Hematopoietic multipotent progenitor cell treated with erythropoietin and hydrocortisone succinate and interleukin-3 and kit ligand, for 17 days (in vitro differentiated cells): Measurements from ENCODE around the gene PDPR.
"Not testable (repeated sequence)": the region's sequence is repeated elsewhere in the genome, so short reads cannot be mapped to it uniquely, and the experiment has no call there.

ENCODE experiments used
- DNase-seq: peaks from one replicate; pipeline ENCODE4 v3.0.0-alpha.2; 2015; ENCODE audit warnings: low spot score

Gene PDPR

DNA sequence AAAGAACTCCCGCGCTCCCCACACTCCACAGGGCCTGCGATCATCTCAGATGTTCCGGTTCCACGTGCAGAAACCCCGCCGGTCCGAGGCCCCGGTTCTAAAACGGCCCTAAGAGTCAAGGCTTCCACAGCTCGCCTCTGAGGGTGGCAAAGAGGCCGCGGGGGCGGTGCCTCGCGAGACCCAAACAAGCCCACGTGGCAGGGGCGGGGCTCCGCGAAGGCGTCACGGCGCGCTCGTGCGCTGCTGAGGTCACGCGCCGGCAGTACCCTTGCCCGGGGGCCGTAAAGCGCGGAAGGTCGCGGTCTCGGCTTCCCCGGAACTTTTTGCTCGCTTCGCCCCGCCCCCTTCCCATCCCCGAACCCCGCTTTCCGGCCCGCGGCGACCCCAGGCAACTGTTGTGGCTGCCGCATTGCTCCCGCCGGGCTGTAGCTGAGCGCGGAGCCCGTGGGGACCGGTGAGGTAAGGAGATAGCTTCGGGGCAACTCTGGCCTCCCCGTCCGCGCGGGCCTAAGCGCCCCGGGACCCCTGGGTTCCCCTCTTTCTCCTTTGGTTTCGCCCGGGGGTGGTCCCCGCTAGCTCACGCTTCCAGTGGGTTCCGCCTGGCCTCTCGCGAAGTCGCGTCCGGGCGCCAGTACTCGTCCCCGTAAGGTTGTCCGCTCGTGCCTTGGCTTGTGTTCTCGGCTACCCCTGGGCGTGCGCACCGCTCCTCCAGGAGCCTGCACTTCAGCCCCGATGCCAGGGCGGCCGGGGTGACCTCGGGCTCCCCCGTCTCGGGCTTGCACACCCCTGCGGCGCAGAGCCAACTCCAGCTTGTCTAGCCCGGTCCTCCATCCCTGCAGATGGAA lies at the start of gene PDPR:
Gene PDPR, plus strand, starts transcription at position 351 of the 845 bp plus-strand sequence. CDS start 6,161 bp downstream, outside the sequence.
- peak; percentile 80 for DNase-seq

DNA sequence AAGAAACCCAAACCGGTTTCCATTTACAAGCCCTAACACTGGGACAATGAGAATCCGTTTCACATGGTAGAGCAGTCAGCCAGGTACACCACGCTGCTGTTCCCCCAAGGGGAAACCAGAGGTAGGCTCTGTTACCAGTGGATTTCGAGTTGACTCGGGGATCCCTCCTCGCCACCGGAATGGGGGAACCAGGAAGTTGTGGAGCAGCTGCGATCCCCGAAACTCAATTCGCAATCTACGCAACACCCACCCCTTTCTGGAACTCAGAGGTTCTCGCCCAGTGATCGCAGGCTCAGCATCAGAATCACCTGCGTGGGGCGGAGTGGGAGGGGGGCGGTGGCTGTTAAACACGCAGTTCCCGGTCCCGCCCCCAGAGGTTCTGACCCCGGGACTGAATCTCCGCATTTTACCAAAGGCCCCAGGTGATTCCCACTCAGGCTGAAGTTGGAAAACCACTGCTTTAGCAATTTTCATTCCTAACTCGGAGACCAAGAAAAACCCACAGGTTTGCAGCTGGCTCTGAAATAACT lies 49.2 kb upstream of the PDPR start:
- peak; percentile 9 for DNase-seq

DNA sequence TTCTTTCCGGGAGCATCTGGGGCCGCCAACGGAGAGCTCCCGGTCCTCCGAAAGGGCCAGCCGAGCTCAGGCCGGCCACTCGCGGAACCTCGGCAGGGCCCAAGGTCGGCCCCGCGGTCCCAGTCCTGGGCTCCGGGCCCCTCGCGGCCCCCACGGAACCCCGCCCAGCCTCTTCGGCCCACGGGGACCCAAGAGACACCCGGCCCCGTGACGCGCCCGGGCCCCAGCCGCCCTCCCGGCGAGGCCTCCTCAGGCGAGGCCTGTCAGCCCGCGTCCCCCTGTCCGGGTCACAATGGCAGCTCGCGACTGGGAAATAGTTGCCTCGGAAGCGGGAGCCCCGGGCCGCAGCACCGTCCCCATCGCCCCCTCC lies 48.8 kb upstream of the PDPR start:
- DNase-seq: not testable (repeated sequence)

DNA sequence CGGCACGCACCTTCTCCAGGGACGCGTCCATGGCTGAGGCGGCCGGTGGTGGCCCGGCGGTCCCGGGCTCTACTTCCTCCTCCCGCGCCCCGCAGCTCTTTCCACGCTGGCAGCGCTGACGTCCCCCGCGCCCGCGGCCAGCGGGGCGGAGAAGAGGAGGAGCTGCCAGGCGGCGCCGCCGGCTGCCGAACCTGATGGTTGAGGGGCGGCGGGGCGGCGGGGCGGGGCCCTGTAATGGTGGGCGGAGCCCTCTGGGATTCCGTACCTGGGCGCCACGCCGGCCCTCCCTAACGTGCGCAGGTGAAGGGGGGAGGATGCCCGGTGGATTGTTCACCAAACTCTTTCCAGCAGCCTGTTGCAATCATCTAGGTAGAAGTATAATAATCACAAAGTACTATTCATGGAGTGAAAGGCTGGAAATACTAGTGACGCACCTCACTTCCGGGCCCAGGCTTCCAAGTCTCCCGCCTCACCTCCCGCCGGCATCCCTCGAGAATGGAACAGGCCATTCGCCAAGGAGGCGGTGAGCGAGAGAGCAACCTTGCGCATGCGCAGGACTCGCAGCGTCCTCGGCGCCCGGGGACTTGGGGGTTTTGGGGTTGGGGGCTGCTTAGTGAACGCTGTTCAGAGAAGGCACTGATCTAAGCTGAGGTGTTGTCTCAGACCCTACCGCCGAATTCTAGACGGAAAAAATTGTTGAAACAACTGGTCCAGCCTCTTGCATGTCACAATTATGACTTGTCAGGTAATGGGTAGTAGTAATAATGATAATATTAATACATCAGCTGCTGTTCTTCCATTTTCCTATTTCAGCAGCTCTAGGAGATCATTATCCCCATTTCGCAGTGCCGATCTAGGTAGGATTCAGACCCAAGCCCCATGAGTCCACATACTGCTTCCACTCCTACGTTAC lies 48.1 kb upstream of the PDPR start:
- DNase-seq: peak; percentile 85

DNA sequence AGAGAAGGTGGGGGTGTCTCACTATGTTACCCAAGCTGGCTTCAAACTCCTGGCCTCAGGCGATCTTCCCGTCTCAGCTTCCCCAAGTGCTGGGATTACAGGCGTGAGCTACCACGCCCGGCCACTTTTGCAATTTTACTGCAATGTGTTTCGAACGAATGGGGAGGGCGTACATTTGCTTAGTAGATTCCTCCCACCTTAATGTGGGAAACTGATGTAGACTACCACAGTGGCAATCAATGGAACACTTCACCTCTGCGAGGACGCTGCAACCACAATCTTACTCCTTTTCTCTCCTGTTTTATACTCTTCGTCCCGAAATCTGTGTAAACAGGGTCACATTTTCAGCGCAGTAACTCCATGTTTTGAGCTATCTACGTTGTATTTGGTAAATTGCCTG lies 47.4 kb upstream of the PDPR start:
- DNase-seq: not testable (repeated sequence)

DNA sequence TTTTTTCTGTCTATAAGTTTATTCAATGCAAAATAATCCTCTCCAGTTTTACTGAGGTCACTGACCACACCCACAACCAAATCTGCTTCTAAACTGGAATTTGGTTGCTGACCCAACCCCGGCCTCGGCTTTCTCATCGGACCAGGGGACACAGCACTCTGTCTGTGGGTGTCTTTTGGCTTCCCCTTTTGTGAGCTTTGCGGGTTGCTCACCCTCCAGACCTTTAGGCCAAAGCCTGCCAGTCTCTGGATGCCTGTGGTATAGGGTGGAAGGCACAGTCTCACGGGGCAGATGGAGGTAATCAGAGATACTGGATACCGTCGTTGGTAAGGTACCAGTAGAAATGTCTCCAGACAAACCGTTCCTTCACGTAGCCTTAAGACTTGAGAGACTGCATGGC lies 35.1 kb upstream of the PDPR start:
- not testable (repeated sequence) for DNase-seq

DNA sequence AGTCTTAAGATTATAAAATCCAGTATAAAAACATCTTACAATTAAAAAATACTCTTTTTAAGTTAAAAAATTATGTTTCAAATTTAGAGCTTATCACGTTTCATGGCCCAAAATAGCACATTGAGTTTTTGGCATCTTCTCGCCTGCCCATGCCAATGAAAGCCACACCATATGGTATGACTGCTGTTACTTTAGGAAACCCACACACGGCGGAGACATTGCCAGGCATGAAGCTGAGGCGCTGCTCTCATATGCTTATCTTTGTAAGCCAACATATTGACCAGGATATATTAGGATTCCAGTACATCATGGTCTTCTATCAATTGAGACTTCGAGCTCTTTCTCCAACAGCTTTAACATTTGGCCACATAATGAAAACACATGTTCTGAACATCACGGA lies 32.9 kb upstream of the PDPR start:
- not testable (repeated sequence) for DNase-seq

DNA sequence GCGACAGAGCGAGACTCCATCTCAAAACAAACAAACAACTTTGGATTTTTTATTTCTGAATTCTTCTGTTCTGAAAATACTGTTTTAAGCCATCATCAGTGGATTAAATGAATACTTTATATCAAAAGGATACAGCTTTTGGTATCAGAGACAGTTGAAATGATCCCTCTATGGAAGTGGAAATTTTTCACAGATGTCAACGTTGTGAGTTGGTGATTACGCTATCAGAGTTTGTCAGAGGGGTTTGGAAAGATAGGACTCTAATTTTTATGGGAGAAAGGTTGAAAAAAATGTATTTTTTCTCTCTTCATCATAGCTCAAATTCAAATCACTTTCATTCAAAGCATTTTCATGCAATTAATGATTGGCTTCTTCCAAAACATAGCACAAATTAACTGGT lies 30.2 kb upstream of the PDPR start:
- not testable (repeated sequence) for DNase-seq

DNA sequence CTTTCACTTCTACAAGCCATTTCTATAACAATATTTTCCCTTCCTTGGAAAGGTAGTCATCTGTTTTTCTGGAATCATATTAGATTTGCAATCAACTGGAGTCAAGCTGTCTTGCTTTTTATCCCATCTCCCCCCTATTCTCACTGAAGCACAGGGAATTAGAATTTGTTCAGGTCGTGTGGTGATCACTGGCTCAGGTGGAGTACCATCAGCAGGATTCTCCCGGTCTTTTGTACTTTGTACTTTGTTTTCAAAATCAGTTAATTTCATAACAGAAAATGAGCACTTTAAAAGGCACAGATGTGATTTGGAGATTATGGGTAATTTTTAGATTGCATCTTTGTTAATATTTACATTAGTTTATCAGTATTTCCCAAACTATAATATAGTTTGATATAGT lies 26.0 kb upstream of the PDPR start:
- not testable (repeated sequence) for DNase-seq

DNA sequence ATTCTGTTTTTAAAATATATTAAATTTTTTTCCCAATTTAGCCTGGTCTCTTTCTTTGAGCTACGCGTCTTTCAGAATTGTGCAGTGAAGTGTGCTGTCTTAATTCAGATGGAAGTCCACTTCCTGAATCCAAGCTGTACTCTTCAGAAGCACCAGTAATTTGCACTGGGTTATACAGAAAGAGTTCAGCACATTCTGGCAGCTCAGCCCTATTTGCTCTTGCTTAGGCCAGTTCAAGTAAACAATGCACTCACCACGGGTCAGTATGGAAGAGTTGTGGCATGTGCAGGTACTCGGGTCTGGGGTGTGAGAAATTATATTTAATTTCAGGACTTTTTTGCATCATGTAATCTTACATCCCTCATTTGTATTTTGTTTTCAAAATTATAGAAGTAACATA lies 25.3 kb upstream of the PDPR start:
- DNase-seq: not testable (repeated sequence)

DNA sequence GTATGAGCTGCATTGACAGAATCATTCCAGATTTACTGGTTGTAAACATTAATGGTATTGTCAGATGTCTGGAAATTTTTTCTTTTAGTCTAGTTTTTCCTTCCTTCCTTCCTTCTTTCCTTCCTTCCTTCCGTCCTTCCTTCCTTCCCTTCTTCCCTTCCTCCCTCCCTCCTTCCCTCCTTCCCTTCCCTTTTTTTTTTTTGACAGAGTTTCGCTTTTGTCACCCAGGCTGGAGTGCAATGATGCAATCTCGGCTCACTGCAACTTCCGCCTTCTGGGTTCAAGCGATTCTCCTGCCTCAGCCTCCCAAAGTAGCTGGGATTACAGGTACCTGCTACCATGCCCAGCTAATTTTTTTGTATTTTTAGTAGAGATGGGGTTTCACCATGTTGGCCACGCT lies 24.8 kb upstream of the PDPR start:
- not testable (repeated sequence) for DNase-seq

DNA sequence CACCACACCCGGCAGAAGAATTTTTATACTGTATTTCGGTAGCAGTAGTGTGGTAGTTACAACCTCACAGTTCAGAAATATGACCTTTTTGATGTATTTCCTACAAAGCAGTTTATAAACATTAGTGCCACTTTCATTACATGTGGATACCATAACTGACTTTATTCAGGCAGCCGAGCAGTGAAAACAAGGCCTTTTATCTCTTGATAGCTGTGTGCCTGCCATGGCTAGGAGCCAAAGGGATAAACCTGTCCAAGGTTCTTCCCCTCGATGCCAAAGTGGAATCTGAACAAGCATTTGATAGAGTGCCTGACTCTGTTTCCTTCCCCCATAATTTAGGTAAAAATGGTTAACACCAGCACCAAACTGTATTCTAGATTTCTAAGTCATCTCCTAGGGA lies 23.0 kb upstream of the PDPR start:
- not testable (repeated sequence) for DNase-seq

DNA sequence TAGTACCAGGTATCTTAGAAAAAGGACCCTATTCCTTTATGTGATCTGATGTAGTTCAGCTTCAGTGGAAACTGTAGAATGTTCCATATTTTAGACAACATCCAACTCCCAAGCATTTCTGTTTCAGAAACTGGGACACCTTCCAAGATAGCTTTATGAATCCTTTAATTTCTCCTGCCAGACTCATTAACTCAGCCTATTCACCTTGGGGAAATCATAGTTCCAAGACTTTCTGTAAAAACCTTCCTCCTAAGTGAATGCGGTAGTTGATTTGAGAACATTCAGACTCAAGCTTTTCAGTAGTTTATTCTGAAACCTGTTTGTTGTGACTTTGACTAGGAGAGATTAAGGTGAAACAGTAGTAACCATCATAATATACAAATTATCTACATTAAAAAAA lies 20.0 kb upstream of the PDPR start:
- not testable (repeated sequence) for DNase-seq

DNA sequence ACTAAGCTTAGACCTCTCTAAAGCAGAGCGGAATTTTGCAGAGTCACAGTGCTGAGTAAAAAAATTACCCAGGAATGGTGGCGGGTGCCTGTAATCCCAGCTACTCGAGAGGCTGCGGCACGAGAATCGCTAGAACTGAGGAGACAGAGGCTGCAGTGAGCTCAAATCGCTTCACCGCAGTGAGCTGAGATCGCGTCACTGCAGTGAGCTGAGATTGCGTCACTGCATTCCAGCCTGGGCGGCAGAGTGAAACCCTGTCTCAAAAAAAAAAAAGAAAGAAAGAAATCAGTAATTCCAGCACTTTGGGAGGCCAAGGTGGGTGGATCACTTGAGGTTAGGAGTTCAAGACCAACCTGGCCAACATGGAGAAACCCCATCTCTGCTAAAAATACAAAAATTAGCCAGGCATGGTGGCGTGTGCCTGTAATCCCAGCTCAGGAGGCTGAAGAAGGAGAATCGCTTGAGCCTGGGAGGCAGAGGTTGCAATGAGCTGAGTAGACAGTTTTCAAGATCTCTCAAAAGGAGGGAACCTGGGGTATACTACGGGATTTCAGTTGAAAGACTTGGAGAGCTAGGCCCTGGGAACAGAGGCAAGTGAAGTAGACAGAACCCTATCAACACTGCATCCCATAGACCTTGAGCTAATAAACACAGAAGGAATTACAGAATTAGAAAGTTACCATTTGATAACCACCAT lies 4.4 kb upstream of the PDPR start:
- DNase-seq: not testable (repeated sequence)

DNA sequence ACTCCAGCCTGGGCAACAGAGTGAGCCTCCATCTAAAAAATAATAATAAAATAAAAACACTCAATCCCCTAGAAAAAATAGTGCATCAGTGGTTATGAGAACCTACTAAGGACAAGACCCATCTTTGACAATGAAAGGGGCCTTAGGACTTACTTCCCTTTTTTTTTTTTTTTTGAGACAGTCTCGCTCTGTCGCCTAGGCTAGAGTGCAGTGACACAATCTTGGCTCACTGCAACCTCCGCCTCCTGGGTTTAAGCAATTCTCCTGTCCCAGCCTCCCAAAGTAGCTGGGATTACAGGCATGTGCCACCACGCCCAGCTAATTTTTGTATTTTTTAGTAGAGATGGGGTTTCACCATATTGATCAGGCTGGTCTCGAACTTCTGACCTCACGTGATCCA lies 2.0 kb upstream of the PDPR start:
- DNase-seq: not testable (repeated sequence)

DNA sequence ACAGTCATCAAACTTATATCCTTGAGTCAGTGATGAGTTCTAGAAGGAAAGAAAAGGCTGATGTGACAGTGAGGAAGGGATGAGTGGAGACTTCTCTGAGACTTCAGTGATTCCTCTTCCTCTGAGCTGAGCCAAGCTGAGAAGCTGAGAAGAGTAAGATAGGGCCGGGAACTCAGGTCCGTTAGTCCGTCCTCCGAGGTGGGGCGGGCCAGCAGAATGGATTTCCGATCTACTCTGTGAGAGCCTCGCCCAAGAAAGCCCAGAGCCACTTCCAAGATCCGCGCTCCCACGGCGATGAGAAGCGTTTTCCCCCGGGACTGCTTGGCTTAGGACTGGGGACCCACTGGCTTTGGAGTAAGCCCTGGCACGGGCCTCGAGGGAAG lies 542 bp upstream of the PDPR start:
- DNase-seq: not testable (repeated sequence)

DNA sequence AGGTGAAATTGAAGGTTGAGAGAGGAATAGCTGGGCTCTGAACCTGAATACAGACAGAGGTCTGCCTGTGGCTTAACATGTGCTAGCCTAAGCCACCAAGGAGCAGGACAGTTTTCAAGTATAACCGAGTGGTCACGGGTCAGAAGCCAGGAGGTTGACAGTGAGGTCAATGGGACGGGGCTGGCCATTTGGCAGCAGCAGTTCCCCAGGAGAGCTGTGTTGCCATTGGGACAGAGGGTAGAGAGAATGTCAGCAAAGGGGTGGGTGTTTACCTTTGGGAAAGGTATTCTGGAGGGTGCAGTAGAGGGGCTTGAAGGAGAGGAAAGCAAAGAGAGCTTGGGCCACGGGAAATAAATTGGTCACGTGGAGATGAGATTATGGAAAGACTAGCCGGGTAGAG lies 4.2 kb downstream of the PDPR start:
- DNase-seq: not testable (repeated sequence)

DNA sequence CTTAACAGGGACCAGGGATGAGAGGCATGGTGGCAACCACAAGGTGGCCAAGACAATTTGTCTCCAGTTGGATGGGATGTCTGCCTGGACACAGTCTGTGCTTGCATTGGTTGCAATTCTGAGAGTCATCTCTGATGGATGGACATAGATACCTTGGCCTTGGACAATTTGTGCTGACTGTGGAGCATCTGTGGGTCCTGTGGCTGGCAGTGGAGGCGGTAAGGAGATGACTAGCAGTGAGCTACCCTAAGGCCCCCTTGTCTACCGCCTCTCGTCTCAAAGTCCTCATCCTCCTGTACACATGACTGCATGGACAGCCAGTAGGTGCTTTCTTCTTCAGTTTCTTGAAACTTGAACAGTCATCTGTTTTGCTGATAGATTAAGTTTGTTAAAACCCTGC lies 4.6 kb downstream of the PDPR start:
- not testable (repeated sequence) for DNase-seq

DNA sequence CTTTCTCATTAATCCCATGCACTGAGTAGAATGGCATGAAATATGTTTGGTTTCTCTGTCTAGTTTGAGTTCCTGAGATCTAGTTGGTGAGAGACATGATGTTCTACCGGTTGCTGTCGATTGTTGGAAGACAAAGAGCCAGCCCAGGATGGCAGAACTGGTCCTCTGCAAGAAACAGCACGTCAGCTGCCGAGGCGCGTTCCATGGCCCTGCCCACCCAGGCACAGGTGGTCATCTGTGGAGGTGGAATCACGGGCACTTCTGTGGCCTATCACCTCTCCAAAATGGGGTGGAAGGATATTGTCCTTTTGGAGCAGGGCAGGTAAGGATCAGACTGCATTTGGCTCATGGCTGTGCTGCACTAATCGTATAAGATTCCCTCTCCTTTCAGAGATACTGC lies 6.3 kb downstream of the PDPR start:
- DNase-seq: not testable (repeated sequence)

DNA sequence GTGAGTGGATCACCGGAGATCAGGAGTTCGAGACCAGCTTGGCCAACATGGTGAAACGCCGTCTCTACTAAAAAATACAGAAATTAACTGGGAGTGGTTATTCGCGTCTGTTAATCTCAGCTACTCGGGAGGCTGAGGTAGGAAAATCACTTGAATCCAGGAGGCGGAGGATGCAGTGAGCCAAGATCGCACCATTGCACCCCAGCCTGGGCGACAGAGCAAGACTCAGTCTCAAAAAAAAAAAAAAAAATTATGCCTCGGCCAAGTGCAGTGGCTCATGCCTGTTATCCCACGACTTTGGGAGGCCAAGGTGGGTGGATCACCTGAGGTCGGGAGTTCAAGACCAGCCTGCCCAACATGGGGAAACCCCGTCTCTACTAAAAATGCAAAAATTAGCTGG lies 9.7 kb downstream of the PDPR start:
- DNase-seq: not testable (repeated sequence)

DNA sequence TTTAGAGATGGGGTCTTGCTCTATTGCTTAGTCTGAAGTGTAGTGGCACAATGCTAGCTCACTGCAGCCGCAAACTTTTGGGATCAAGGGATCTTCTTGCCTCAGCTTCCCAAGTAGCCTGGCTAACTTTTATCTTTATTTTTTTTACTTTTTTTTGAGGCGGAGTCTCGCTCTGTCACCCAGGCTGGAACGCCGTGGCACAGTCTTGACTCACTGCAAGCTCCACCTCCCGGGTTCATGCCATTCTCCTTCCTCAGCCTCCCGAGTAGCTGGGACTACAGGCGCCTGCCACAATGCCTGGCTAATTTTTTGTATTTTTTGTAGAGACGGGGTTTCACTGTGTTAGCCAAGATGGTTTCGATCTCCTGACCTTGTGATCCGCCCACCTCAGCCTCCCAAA lies 12.1 kb downstream of the PDPR start:
- DNase-seq: not testable (repeated sequence)

DNA sequence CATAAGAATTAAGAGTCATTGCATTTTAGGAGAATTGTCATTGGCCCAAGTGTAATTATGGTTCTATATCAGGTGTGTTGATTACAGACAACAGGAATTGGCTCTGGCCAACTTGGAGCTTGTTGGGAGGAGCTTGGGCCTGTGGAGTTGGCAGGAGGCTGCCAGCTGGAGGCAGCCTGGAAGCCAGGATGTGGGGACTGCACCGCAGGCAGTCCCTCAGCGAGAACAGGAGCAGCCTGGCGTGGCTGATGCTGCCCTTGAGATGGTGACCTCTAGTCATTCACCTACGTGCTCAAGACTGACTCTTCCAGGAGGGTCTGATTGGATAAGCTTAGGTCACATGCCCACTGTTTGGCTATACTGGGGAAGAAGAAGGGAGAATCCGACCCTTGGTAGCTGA lies 13.6 kb downstream of the PDPR start:
- DNase-seq: not testable (repeated sequence)
